ENCODE data around the gene IDH3A.

- TF ChIP-seq, protein P1, sequence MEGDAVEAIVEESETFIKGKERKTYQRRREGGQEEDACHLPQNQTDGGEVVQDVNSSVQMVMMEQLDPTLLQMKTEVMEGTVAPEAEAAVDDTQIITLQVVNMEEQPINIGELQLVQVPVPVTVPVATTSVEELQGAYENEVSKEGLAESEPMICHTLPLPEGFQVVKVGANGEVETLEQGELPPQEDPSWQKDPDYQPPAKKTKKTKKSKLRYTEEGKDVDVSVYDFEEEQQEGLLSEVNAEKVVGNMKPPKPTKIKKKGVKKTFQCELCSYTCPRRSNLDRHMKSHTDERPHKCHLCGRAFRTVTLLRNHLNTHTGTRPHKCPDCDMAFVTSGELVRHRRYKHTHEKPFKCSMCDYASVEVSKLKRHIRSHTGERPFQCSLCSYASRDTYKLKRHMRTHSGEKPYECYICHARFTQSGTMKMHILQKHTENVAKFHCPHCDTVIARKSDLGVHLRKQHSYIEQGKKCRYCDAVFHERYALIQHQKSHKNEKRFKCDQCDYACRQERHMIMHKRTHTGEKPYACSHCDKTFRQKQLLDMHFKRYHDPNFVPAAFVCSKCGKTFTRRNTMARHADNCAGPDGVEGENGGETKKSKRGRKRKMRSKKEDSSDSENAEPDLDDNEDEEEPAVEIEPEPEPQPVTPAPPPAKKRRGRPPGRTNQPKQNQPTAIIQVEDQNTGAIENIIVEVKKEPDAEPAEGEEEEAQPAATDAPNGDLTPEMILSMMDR (IDR thresholded peaks at IDR 0.05; ENCODE audit: low read depth, low read length): no peak
- no peak for TF ChIP-seq MYC (IDR thresholded peaks at IDR 0.05; ENCODE audit: low read depth, low read length)
- no peak for TF ChIP-seq POLR2A (IDR thresholded peaks at IDR 0.05; ENCODE audit: extremely low read depth, insufficient read length)
- no peak for TF ChIP-seq MAX (IDR thresholded peaks at IDR 0.05; ENCODE audit: low read depth, low read length)
Measured at GRCh38 chr15:78194568-78194925, 45.4 kb downstream of the IDH3A start.

All from NB4 (cell line).